Measurements from ENCODE around the gene NELFA. TPM values are rescaled to one million over a fixed set of nuclear protein-coding genes. Genes with fewer than 3 reads are reported as not detected.

The NELFA gene
- total RNA-seq, 1 donor, result 19.9 TPM

DNA sequence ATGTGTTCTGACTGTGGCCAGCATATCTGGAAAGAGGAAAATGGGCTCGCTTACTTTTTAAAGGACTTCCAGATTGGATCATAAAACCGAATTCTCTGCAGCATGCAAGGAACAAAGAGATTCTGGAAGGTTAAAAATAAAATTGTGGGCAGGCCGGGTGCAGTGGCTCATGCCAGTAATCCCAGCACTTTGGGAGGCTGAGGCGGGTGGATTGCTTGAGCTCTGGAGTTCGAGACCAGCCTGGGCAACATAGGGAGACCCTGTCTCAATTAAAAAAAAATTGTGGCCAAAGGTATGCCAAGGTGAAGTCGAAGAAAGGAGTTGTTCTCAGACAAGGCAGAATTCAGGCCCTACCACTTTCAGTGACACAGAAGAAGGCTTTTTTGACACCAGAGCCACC lies 37.8 kb downstream of the NELFA start:
- Histone ChIP-seq H3K4me1 (ENCODE audit: insufficient read depth, low read length) (no peaks in the 10 kb centered on the region), H3K4me2 (ENCODE audit: insufficient read depth, low read length) (no peak overlapping the region), H3K9me3 (ENCODE audit: low read depth, low read length) (no peaks in the 10 kb centered on the region), H2AFZ (ENCODE audit: low read length) (no peak overlapping the region), H3K27me3 (ENCODE audit: insufficient read depth, low read length) (no peaks in the 10 kb centered on the region), H3K4me3 (ENCODE audit: insufficient read depth, low read length) (no peak overlapping the region), H4K20me1 (ENCODE audit: insufficient read depth, low read length) (peaks cover 8% of the 10 kb centered on the region), H3K36me3 (ENCODE audit: insufficient read depth, low read length) (peaks cover 61% of the 10 kb centered on the region), H3K27ac (ENCODE audit: low read depth, low read length) (no peak overlapping the region), H3K79me2 (ENCODE audit: insufficient read depth, low read length) (peaks cover 35% of the 10 kb centered on the region)
- TF ChIP-seq, protein P1, sequence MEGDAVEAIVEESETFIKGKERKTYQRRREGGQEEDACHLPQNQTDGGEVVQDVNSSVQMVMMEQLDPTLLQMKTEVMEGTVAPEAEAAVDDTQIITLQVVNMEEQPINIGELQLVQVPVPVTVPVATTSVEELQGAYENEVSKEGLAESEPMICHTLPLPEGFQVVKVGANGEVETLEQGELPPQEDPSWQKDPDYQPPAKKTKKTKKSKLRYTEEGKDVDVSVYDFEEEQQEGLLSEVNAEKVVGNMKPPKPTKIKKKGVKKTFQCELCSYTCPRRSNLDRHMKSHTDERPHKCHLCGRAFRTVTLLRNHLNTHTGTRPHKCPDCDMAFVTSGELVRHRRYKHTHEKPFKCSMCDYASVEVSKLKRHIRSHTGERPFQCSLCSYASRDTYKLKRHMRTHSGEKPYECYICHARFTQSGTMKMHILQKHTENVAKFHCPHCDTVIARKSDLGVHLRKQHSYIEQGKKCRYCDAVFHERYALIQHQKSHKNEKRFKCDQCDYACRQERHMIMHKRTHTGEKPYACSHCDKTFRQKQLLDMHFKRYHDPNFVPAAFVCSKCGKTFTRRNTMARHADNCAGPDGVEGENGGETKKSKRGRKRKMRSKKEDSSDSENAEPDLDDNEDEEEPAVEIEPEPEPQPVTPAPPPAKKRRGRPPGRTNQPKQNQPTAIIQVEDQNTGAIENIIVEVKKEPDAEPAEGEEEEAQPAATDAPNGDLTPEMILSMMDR (IDR thresholded peaks at IDR 0.05; ENCODE audit: extremely low read depth, low read depth, low read length), result no peak
- no peak for DNase-seq (ENCODE audit: insufficient read length, low spot score, missing footprints)

DNA sequence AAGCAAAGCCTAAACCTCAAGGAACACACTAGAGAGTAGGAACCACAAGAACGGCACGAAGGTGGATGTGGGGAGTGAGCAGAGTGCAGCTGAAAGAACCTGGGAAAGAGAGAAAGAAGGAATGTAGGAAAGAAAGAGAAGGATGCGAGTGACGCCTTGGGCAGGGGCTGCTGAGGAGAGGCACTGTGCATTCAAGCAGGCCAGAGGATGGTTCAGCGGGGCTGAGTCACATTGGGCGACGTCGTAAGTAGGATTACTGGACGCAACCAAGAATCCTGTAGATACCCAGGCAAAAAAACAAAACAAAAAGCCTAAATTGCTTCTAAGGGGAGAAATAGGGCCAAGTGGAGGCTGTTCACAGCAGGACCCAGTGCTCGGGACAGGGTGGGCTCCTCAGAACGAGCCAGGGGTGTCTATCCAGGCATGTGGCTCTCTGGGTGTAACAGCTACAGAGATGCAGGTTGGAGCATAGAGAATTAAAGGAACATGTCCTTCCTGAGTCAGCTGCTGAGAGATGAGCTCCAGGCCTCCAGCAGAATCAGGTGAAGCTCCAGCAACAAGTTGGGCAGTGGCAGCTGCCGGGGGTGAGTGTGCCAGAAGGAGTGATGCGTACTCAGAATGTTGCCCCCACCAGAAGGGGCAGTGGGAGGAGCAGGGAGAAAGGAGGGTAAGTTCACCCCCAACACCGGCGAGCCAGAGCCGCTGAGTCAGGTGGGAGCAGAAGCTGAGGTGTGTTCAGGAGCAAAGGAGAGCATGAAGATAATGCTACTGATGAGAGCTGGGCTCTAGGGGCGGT lies 38.6 kb downstream of the NELFA start:
- Histone ChIP-seq H3K27ac (ENCODE audit: low read depth, low read length) (no peak overlapping the region), H3K4me2 (ENCODE audit: insufficient read depth, low read length) (no peak overlapping the region), H3K4me1 (ENCODE audit: insufficient read depth, low read length) (no peaks in the 10 kb centered on the region), H3K36me3 (ENCODE audit: insufficient read depth, low read length) (peaks cover 53% of the 10 kb centered on the region), H3K9me3 (ENCODE audit: low read depth, low read length) (no peaks in the 10 kb centered on the region), H2AFZ (ENCODE audit: low read length) (no peak overlapping the region), H4K20me1 (ENCODE audit: insufficient read depth, low read length) (peaks cover 8% of the 10 kb centered on the region), H3K4me3 (ENCODE audit: insufficient read depth, low read length) (no peak overlapping the region), H3K27me3 (ENCODE audit: insufficient read depth, low read length) (no peaks in the 10 kb centered on the region), H3K79me2 (ENCODE audit: insufficient read depth, low read length) (peaks cover 37% of the 10 kb centered on the region)
- TF ChIP-seq, protein P1 (IDR thresholded peaks at IDR 0.05; ENCODE audit: extremely low read depth, low read depth, low read length), result no peak
- peak; percentile 41 for DNase-seq (ENCODE audit: insufficient read length, low spot score, missing footprints)

DNA sequence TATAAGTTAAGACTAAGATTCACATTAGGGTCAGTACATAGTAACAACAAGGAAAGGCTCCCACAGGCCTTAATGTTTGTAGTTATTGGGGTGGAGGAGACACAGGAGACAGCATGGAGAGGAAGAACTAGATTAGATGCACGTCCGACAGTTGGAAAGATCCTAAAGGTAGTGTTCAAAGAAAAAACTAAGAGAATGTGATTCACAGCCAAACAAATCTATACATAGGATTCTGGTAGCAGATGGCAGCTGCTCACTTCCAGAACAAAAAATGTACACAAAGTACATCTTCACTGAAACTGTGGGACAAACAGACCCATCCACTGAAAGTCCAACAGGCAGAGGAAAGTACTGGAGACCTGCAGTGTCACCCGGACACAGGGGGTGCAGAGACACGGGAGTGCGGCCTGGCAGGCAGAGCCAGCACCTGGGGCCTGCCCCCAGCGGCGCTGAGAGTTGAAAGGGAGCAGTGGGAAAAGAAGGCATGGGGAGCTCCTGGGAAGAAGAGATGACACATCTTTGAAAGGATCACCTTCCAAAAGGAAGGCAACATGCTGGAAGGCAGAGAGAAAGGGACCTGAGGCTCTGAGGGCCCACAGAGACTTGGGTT lies 40.0 kb downstream of the NELFA start:
- Histone ChIP-seq H3K36me3 (ENCODE audit: insufficient read depth, low read length) (peaks cover 47% of the 10 kb centered on the region), H3K4me1 (ENCODE audit: insufficient read depth, low read length) (no peaks in the 10 kb centered on the region), H3K79me2 (ENCODE audit: insufficient read depth, low read length) (peaks cover 41% of the 10 kb centered on the region), H2AFZ (ENCODE audit: low read length) (no peak overlapping the region), H3K27ac (ENCODE audit: low read depth, low read length) (no peak overlapping the region), H4K20me1 (ENCODE audit: insufficient read depth, low read length) (peaks cover 7% of the 10 kb centered on the region), H3K27me3 (ENCODE audit: insufficient read depth, low read length) (no peaks in the 10 kb centered on the region), H3K4me3 (ENCODE audit: insufficient read depth, low read length) (no peak overlapping the region), H3K4me2 (ENCODE audit: insufficient read depth, low read length) (no peak overlapping the region), H3K9me3 (ENCODE audit: low read depth, low read length) (no peaks in the 10 kb centered on the region)
- DNase-seq (ENCODE audit: insufficient read length, low spot score, missing footprints), result peak; percentile 65
- TF ChIP-seq, protein P1 (IDR thresholded peaks at IDR 0.05; ENCODE audit: extremely low read depth, low read depth, low read length), result no peak

DNA sequence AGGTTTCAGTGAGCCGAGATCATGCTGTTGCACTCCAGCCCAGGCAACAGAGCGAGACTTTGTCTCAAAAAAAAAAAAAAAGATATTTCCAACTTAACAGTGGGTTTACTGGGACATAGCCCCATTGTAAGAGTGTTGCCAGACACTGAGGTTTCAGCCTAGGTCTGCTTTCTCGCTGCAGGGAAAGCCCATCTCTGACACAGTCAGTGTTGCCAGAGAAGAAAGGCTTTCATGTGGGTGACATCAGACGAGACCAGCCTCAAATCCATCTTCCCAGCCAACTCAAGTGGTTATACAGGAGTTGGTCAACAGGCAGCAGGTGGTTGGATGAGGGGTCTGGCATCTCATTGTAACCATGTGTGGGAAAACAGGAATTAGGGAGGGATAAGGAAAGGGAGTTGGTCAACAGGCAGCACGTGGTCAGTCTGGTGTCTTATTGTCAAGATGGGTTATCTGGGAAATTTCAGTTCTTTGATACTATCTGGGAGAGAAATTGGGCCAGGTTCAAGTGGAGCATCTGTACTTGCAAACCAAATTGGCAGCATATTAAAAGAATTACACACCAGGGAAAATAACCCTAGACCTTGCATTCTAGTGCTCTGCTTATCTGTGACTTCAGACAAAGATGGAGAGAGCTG lies 41.1 kb downstream of the NELFA start:
- Histone ChIP-seq H3K27ac (ENCODE audit: low read depth, low read length) (no peak overlapping the region), H3K4me1 (ENCODE audit: insufficient read depth, low read length) (no peaks in the 10 kb centered on the region), H3K4me3 (ENCODE audit: insufficient read depth, low read length) (no peak overlapping the region), H3K79me2 (ENCODE audit: insufficient read depth, low read length) (peaks cover 37% of the 10 kb centered on the region), H2AFZ (ENCODE audit: low read length) (no peak overlapping the region), H4K20me1 (ENCODE audit: insufficient read depth, low read length) (no peaks in the 10 kb centered on the region), H3K27me3 (ENCODE audit: insufficient read depth, low read length) (no peaks in the 10 kb centered on the region), H3K9me3 (ENCODE audit: low read depth, low read length) (no peaks in the 10 kb centered on the region), H3K36me3 (ENCODE audit: insufficient read depth, low read length) (peaks cover 47% of the 10 kb centered on the region), H3K4me2 (ENCODE audit: insufficient read depth, low read length) (no peak overlapping the region)
- TF ChIP-seq, protein P1 (IDR thresholded peaks at IDR 0.05; ENCODE audit: extremely low read depth, low read depth, low read length), result no peak
- no peak for DNase-seq (ENCODE audit: insufficient read length, low spot score, missing footprints)
